Measurements from ENCODE around the gene UXS1. TPM values are rescaled to one million over a fixed set of nuclear protein-coding genes. Genes with fewer than 3 reads are reported as not detected.
"Not testable (repeated sequence)": the region's sequence is repeated elsewhere in the genome, so short reads cannot be mapped to it uniquely, and the experiment has no call there.

UXS1 gene
- total and polyA plus RNA-seq, 2 donors from 2014 or later, result 56.6 to 74.4 TPM

DNA sequence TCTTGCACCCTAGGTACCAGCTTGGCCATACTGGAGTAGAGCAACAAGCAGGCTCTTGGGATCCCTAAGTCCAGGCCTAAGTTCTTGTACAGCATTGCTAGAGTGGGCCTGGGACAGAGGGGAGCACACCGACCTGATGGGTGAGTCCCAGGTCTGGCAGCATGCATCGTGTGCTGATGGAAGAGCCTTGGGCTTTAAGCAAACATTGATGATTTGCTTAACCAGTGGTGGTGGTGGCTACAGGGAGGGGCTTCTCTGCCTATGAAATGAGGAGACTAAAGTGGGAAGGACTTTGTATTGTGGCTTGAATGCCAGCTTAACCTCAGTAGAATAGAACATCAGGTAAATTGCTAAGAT lies 39.2 kb upstream of the UXS1 start:
- Histone ChIP-seq H3K27ac (ENCODE audit: low read depth in 2 of 2, low read length in 2 of 2) (no peak overlapping the region), H3K27me3 (ENCODE audit: control insufficient read depth, insufficient read depth, low read length) (no peaks in the 10 kb centered on the region), H3K9ac (ENCODE audit: low read length in 3 of 3) (no peak overlapping the region), H3K4me3 (ENCODE audit: low read length in 3 of 3) (no peak overlapping the region), H3K4me1 (ENCODE audit: control insufficient read depth in 2 of 3, insufficient read depth in 2 of 3, low read depth in 1 of 3, low read length in 3 of 3) (no peaks in the 10 kb centered on the region), H3K9me3 (ENCODE audit: control insufficient read depth in 2 of 3, insufficient read depth in 1 of 3, low read length in 3 of 3) (no peaks in the 10 kb centered on the region), H3K36me3 (ENCODE audit: control insufficient read depth in 2 of 3, insufficient read depth in 3 of 3, low read length in 3 of 3) (no peaks in the 10 kb centered on the region)
- FAIRE-seq (no peak), DNase-seq (no peak)
- TF ChIP-seq, protein P1, sequence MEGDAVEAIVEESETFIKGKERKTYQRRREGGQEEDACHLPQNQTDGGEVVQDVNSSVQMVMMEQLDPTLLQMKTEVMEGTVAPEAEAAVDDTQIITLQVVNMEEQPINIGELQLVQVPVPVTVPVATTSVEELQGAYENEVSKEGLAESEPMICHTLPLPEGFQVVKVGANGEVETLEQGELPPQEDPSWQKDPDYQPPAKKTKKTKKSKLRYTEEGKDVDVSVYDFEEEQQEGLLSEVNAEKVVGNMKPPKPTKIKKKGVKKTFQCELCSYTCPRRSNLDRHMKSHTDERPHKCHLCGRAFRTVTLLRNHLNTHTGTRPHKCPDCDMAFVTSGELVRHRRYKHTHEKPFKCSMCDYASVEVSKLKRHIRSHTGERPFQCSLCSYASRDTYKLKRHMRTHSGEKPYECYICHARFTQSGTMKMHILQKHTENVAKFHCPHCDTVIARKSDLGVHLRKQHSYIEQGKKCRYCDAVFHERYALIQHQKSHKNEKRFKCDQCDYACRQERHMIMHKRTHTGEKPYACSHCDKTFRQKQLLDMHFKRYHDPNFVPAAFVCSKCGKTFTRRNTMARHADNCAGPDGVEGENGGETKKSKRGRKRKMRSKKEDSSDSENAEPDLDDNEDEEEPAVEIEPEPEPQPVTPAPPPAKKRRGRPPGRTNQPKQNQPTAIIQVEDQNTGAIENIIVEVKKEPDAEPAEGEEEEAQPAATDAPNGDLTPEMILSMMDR (IDR thresholded peaks at IDR 0.05; ENCODE audit: borderline replicate concordance, extremely low read depth, insufficient read depth), result no peak
- intact Hi-C loops (cut with DNase I), result no loop called here

DNA sequence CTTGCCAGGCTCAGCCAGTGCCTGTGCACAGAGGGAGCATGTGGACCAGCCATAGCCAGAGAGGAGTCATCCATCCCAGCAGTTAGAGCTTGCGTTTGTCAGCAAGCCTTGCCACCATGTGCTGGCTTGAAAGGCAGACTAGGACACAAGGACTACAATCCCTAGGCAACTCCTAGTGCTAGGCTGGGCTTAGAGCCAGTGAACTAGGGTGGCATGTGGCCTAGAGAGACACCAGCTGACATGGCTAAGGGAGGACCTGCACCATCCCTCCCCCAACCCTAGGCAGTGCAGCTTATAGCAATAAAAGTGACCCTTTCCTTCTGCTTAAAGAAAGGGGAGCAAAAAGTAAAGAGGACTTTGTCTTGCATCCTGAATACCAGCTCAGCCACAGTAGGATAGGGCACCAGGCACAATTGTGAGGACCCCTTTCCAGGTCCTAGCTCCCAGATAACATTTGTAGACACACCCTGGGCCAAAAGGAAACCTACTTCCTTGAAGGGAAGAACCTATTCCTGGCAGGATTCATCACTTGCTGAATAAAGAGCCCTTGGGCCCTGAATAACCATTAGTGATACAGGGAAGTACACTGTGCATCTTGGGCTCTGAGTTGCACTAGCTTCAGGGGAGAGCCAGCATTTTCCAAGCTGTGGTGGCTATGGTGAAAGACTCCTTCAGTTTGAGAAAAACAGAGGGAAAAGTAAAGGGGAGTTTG lies 38.7 kb upstream of the UXS1 start:
- H3K9ac ChIP-seq (ENCODE audit: low read length in 3 of 3), result no peak overlapping the region
- DNase-seq, result no peak
- H3K36me3 ChIP-seq (ENCODE audit: control insufficient read depth in 2 of 3, insufficient read depth in 3 of 3, low read length in 3 of 3), result no peaks in the 10 kb centered on the region
- TF ChIP-seq, protein P1 (IDR thresholded peaks at IDR 0.05; ENCODE audit: borderline replicate concordance, extremely low read depth, insufficient read depth), result no peak
- H3K27me3 ChIP-seq (ENCODE audit: control insufficient read depth, insufficient read depth, low read length), result no peaks in the 10 kb centered on the region
- no peaks in the 10 kb centered on the region for H3K4me1 ChIP-seq (ENCODE audit: control insufficient read depth in 2 of 3, insufficient read depth in 2 of 3, low read depth in 1 of 3, low read length in 3 of 3)
- no peaks in the 10 kb centered on the region for H3K9me3 ChIP-seq (ENCODE audit: control insufficient read depth in 2 of 3, insufficient read depth in 1 of 3, low read length in 3 of 3)
- intact Hi-C loops (cut with DNase I), result no loop called here
- H3K27ac ChIP-seq (ENCODE audit: low read depth in 2 of 2, low read length in 2 of 2), result no peak overlapping the region
- FAIRE-seq, result no peak
- H3K4me3 ChIP-seq (ENCODE audit: low read length in 3 of 3), result no peak overlapping the region

DNA sequence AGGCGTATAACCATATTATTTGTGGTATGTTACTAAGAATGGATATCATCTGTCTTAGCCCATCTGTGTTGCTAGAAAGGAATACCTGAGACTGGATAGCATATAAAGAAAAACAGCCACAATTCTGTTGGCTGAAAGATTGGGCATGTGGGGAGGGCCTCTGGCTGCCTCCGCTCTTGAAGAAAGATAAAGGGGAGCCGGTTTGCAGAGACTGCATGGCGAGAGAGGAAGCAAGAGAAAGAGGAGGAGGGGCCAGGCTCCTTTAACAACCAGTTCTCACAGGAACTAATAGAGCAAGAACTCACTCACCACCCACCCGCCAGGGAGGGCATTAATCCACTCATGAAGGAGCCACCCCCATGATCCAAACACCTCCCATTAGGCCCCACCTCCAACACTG lies 29.2 kb upstream of the UXS1 start:
- Histone ChIP-seq H3K4me1 (ENCODE audit: control insufficient read depth in 2 of 3, insufficient read depth in 2 of 3, low read depth in 1 of 3, low read length in 3 of 3) (no peaks in the 10 kb centered on the region), H3K27ac (ENCODE audit: low read depth in 2 of 2, low read length in 2 of 2) (no peak overlapping the region), H3K4me3 (ENCODE audit: low read length in 3 of 3) (no peak overlapping the region), H3K9me3 (ENCODE audit: control insufficient read depth in 2 of 3, insufficient read depth in 1 of 3, low read length in 3 of 3) (no peaks in the 10 kb centered on the region), H3K27me3 (ENCODE audit: control insufficient read depth, insufficient read depth, low read length) (no peaks in the 10 kb centered on the region), H3K36me3 (ENCODE audit: control insufficient read depth in 2 of 3, insufficient read depth in 3 of 3, low read length in 3 of 3) (no peaks in the 10 kb centered on the region), H3K9ac (ENCODE audit: low read length in 3 of 3) (no peak overlapping the region)
- no peak for FAIRE-seq
- peak in 2 of 5 donors; percentile 6 to 10 for DNase-seq
- TF ChIP-seq, protein P1 (IDR thresholded peaks at IDR 0.05; ENCODE audit: borderline replicate concordance, extremely low read depth, insufficient read depth), result no peak
- intact Hi-C loops (cut with DNase I), result no loop called here

DNA sequence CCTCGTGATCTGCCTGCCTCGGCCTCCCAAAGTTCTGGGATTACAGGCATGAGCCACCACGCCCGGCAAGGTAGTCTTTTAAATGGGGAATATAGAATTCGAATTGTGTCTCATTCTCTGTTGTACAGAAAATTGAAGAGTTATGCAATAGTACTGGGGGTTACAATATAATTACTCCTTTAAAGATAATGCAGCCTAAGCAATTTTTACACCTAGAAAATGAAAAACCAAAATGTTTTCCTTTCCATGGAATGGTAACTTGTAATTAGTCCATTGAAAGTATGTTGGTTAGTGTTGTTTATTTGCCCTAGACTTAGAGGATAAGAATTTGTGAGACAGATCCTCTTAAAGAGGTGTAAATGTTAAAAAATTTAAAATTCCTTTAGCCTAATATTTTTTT lies 28.0 kb upstream of the UXS1 start:
- H3K27ac ChIP-seq (ENCODE audit: low read depth in 2 of 2, low read length in 2 of 2); H3K4me1 ChIP-seq (ENCODE audit: control insufficient read depth in 2 of 3, insufficient read depth in 2 of 3, low read depth in 1 of 3, low read length in 3 of 3); H3K9ac ChIP-seq (ENCODE audit: low read length in 3 of 3); H3K27me3 ChIP-seq (ENCODE audit: control insufficient read depth, insufficient read depth, low read length); FAIRE-seq; DNase-seq; H3K36me3 ChIP-seq (ENCODE audit: control insufficient read depth in 2 of 3, insufficient read depth in 3 of 3, low read length in 3 of 3); intact Hi-C loops (cut with DNase I); H3K4me3 ChIP-seq (ENCODE audit: low read length in 3 of 3); H3K9me3 ChIP-seq (ENCODE audit: control insufficient read depth in 2 of 3, insufficient read depth in 1 of 3, low read length in 3 of 3): not testable (repeated sequence)
